ENCODE measurements around the gene UCK2.

The UCK2 gene

DNA sequence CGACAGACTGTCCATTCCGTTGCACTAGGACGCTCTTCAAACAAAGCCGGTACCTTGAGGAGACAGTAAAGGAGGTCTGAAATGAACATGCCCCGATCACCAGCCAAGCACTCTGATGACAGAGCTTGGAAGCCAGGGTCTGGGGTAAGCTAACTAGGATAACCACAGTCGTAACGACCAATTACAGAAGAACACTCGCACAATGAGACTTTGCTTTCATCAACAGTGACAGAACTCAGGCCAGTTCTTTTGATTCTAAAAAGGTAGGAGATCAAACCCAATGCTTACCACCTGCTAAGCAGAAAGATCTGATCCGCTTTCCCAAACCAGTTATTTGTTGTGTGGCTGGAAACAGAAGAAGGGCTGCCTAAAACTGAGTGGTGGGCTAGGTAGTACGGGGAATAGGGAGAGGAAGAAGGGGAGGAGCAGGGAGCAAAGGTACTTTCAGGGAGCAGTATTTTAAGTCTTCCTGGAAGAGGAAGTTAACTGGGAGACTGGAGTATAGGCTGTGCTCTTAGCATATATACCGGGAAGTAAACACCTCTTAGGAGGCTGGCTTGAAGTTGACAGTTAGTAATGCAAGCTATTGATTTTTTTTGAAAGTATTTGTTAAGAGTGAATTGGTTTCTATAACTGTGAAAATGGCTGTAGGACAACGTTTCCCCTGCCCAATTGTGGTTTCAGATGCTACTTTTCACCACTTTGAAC is 38.4 kb downstream of the UCK2 start:
- no peak for ATAC-seq
- TF ChIP-seq ZNF565 (CRISPR knock-in tag; conservative IDR thresholded peaks at IDR 0.05; ENCODE audit: low read depth) (no peak), OSR1 (CRISPR knock-in tag; IDR thresholded peaks at IDR 0.05) (no peak), TOX (CRISPR knock-in tag; IDR thresholded peaks at IDR 0.05; ENCODE audit: borderline replicate concordance) (no peak), ZFP30 (CRISPR knock-in tag; IDR thresholded peaks at IDR 0.05) (no peak)
- TF ChIP-seq, protein P1, sequence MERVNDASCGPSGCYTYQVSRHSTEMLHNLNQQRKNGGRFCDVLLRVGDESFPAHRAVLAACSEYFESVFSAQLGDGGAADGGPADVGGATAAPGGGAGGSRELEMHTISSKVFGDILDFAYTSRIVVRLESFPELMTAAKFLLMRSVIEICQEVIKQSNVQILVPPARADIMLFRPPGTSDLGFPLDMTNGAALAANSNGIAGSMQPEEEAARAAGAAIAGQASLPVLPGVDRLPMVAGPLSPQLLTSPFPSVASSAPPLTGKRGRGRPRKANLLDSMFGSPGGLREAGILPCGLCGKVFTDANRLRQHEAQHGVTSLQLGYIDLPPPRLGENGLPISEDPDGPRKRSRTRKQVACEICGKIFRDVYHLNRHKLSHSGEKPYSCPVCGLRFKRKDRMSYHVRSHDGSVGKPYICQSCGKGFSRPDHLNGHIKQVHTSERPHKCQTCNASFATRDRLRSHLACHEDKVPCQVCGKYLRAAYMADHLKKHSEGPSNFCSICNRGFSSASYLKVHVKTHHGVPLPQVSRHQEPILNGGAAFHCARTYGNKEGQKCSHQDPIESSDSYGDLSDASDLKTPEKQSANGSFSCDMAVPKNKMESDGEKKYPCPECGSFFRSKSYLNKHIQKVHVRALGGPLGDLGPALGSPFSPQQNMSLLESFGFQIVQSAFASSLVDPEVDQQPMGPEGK (CRISPR knock-in tag; IDR thresholded peaks at IDR 0.05; ENCODE audit: borderline replicate concordance) = no peak

DNA sequence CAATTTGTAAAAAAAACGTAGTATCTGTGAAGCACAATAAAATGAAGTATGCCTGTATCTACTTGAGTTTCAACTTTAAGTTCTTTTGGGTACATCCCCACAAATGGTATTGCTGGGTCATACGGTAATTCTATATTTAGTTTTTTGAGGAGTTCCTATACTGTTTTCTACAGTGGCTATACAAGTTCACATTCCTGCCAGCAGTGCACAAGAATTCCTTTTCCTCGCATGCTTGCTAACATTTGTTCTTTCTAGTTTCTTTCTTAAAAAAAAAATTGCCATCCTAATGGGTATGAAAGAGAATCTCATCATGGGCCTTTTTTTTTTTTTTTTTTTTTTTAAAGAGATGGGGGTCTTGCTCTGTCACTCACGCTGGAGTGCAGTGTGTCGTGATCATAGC is 41.9 kb downstream of the UCK2 start:
- peak; percentile 74; the same call in 2 of the 3 replicates for ATAC-seq
- TF ChIP-seq, protein P2, sequence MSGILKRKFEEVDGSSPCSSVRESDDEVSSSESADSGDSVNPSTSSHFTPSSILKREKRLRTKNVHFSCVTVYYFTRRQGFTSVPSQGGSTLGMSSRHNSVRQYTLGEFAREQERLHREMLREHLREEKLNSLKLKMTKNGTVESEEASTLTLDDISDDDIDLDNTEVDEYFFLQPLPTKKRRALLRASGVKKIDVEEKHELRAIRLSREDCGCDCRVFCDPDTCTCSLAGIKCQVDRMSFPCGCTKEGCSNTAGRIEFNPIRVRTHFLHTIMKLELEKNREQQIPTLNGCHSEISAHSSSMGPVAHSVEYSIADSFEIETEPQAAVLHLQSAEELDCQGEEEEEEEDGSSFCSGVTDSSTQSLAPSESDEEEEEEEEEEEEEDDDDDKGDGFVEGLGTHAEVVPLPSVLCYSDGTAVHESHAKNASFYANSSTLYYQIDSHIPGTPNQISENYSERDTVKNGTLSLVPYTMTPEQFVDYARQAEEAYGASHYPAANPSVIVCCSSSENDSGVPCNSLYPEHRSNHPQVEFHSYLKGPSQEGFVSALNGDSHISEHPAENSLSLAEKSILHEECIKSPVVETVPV (CRISPR knock-in tag; IDR thresholded peaks at IDR 0.05) = no peak
- TF ChIP-seq ARNTL (CRISPR knock-in tag; IDR thresholded peaks at IDR 0.05; ENCODE audit: borderline replicate concordance, low read depth) (no peak), OSR1 (CRISPR knock-in tag; IDR thresholded peaks at IDR 0.05) (no peak), SNAI2 (CRISPR knock-in tag; IDR thresholded peaks at IDR 0.05) (no peak), ZNF565 (CRISPR knock-in tag; conservative IDR thresholded peaks at IDR 0.05; ENCODE audit: low read depth) (no peak), ZNF8 (CRISPR knock-in tag; IDR thresholded peaks at IDR 0.05) (no peak), ZFP30 (CRISPR knock-in tag; IDR thresholded peaks at IDR 0.05) (no peak), ZNF70 (CRISPR knock-in tag; IDR thresholded peaks at IDR 0.05) (no peak), BACH2 (CRISPR knock-in tag; IDR thresholded peaks at IDR 0.05; ENCODE audit: borderline replicate concordance) (no peak), GLIS3 (CRISPR knock-in tag; IDR thresholded peaks at IDR 0.05) (no peak), ZFP3 (CRISPR knock-in tag; IDR thresholded peaks at IDR 0.05) (no peak), ESRRG (CRISPR knock-in tag; IDR thresholded peaks at IDR 0.05) (no peak)
- TF ChIP-seq, protein P1 (CRISPR knock-in tag; IDR thresholded peaks at IDR 0.05; ENCODE audit: borderline replicate concordance) = no peak
- TF ChIP-seq, protein P3, sequence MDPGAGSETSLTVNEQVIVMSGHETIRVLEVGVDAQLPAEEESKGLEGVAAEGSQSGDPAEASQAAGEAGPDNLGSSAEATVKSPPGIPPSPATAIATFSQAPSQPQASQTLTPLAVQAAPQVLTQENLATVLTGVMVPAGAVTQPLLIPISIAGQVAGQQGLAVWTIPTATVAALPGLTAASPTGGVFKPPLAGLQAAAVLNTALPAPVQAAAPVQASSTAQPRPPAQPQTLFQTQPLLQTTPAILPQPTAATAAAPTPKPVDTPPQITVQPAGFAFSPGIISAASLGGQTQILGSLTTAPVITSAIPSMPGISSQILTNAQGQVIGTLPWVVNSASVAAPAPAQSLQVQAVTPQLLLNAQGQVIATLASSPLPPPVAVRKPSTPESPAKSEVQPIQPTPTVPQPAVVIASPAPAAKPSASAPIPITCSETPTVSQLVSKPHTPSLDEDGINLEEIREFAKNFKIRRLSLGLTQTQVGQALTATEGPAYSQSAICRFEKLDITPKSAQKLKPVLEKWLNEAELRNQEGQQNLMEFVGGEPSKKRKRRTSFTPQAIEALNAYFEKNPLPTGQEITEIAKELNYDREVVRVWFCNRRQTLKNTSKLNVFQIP (CRISPR knock-in tag; IDR thresholded peaks at IDR 0.05; ENCODE audit: borderline replicate concordance, low read depth) = no peak
- TF ChIP-seq, protein P4, sequence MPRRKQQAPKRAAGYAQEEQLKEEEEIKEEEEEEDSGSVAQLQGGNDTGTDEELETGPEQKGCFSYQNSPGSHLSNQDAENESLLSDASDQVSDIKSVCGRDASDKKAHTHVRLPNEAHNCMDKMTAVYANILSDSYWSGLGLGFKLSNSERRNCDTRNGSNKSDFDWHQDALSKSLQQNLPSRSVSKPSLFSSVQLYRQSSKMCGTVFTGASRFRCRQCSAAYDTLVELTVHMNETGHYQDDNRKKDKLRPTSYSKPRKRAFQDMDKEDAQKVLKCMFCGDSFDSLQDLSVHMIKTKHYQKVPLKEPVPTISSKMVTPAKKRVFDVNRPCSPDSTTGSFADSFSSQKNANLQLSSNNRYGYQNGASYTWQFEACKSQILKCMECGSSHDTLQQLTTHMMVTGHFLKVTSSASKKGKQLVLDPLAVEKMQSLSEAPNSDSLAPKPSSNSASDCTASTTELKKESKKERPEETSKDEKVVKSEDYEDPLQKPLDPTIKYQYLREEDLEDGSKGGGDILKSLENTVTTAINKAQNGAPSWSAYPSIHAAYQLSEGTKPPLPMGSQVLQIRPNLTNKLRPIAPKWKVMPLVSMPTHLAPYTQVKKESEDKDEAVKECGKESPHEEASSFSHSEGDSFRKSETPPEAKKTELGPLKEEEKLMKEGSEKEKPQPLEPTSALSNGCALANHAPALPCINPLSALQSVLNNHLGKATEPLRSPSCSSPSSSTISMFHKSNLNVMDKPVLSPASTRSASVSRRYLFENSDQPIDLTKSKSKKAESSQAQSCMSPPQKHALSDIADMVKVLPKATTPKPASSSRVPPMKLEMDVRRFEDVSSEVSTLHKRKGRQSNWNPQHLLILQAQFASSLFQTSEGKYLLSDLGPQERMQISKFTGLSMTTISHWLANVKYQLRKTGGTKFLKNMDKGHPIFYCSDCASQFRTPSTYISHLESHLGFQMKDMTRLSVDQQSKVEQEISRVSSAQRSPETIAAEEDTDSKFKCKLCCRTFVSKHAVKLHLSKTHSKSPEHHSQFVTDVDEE (CRISPR knock-in tag; IDR thresholded peaks at IDR 0.05) = no peak

DNA sequence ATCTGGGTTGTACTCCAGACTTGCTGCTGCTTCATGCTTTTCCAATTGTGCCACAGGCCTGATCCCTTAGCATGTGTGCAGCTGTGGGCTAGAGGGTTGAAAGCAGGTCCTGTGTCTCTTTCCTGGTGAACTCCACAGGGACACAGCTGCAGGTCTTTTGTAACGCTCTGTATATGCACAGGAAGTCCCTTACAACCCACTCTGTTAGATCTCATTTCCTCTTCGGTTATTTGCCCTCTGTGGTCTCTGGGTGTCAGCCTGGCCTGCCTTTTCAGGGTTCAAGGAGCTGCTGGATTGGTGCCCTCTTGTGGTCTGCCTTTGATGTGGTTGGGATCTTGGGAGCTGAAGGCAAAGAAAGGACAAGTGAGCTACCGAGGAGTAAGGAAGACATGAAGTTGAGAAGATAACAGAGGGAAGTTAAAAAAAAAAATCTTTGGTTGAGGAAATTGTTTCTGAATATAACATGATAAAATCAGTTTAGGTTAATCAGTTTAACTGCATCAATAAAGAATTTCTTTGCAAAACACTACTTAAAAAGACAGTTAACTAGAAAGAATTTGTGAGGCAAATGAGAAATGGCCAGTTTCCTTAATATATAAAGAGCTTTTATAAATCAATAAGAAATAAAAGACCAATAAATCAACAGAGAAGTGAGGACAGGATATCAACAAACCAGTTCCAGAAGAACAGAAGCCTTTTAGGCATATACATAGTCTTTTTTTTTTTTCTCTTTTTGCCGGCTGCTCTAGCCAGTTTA is 44.1 kb downstream of the UCK2 start:
- no peak for TF ChIP-seq ESRRG (CRISPR knock-in tag; IDR thresholded peaks at IDR 0.05)
- TF ChIP-seq ZNF70 (CRISPR knock-in tag; IDR thresholded peaks at IDR 0.05) = no peak

More for the DNA sequence above, 44.1 kb downstream of the UCK2 start:
- ATAC-seq = peak; percentile 62
